OCI-LY7 (cell line): ENCODE results near the gene LMBRD2.

Experiments
- CTCF ChIP-seq: fragments of 200-600 bp; sonication (generic); conservative IDR thresholded peaks from 2 replicates; pipeline ENCODE4 v1.5.1; 2014; ENCODE audit warnings: mild to moderate bottlenecking, antibody characterized with exemption, low read length, moderate library complexity, mixed read lengths
- EZH2phosphoT487 ChIP-seq: fragments of 200-600 bp; sonication (generic); IDR thresholded peaks from 2 replicates; pipeline ENCODE4 v1.6.1; 2018; ENCODE audit warnings: low read depth, borderline replicate concordance, mild to moderate bottlenecking, mixed run types, antibody characterized with exemption, low read length, moderate library complexity, mixed read lengths

GRCh38 chr5:36056422-36056821 lies 95.3 kb downstream of the LMBRD2 start:
- TF ChIP-seq CTCF (no peak), EZH2phosphoT487 (no peak)
